Caco-2 (cell line): ENCODE measurements around the gene MTERF4. TPM values are rescaled to one million over a fixed set of nuclear protein-coding genes. Genes with fewer than 3 reads are reported as not detected.

Source experiments
- Bru-seq: library from RNA; stranded (reverse); fragments of 400-500 nt; gene quantifications from one replicate; lab custom pipeline; 2021; lab: Mats Ljungman, UMichigan
- BruChase-seq, 2 experiments: library from RNA; stranded (reverse); fragments of 400-500 nt; gene quantifications; one replicate each; lab custom pipeline; 2021; lab: Mats Ljungman, UMichigan
- BruUV-seq: library from RNA; stranded (reverse); fragments of 400-500 nt; replicated peaks from 2 replicates; lab custom pipeline; 2021; lab: Mats Ljungman, UMichigan
- CTCF ChIA-PET: fragments of 300-600 bp; sonication (Branson Sonifier 250); formaldehyde crosslinking; loops from one replicate; lab custom pipeline; 2022; ENCODE audit warnings: antibody characterized with exemption; lab: Charles Lee
- POLR2A ChIA-PET: fragments of 300-600 bp; sonication (Branson Sonifier 250); formaldehyde crosslinking; loops from one replicate; lab custom pipeline; 2022; ENCODE audit warnings: antibody characterized with exemption; lab: Charles Lee
- DNase-seq, 2 experiments: peaks; one replicate each; pipeline versions ENCODE4 v3.0.0 to v3.0.0-alpha.2; 2020 to 2022
- H3K27me3 ChIP-seq: replicated peaks from 2 replicates; pipeline ENCODE4 v1.6.0; 2011; ENCODE audit warnings: low read length; ENCODE audit not compliant: control insufficient read depth, insufficient read depth
- H3K36me3 ChIP-seq: 2 replicates; pipeline ENCODE4 v1.5.1; 2011; ENCODE audit warnings: low read length; ENCODE audit not compliant: control insufficient read depth, insufficient read depth
- H3K4me1 ChIP-seq: fragments of 250-450 bp; sonication (Bioruptor Pico); 2 replicates; pipeline ENCODE4 v1.5.1; 2020; ENCODE audit warnings: mild to moderate bottlenecking
- H3K4me3 ChIP-seq: 2 replicates; pipeline ENCODE4 v1.5.1; 2011; ENCODE audit warnings: low read depth, mild to moderate bottlenecking, control low read depth, low read length
- H3K9me3 ChIP-seq: fragments of 250-450 bp; sonication (Bioruptor Pico); 2 replicates; pipeline ENCODE4 v1.5.1; 2020; ENCODE audit warnings: mild to moderate bottlenecking, moderate library complexity
- H3K27ac Mint-ChIP-seq: one replicate; pipeline ENCODE4 v1.8.0; 2022; ENCODE audit warnings: mixed read lengths; ENCODE audit not compliant: unreplicated experiment
- H3K27me3 Mint-ChIP-seq: one replicate; pipeline ENCODE4 v1.8.0; 2022; ENCODE audit warnings: mixed read lengths; ENCODE audit not compliant: insufficient read depth, unreplicated experiment
- H3K36me3 Mint-ChIP-seq: one replicate; pipeline ENCODE4 v1.8.0; 2022; ENCODE audit warnings: mild to moderate bottlenecking, mixed read lengths; ENCODE audit not compliant: insufficient read depth, unreplicated experiment
- H3K4me1 Mint-ChIP-seq: one replicate; pipeline ENCODE4 v1.8.0; 2022; ENCODE audit warnings: low read depth, mixed read lengths; ENCODE audit not compliant: unreplicated experiment
- H3K4me3 Mint-ChIP-seq: one replicate; pipeline ENCODE4 v1.8.0; 2022; ENCODE audit warnings: mild to moderate bottlenecking, moderate library complexity, mixed read lengths; ENCODE audit not compliant: unreplicated experiment
- H3K9me3 Mint-ChIP-seq: one replicate; pipeline ENCODE4 v1.8.0; 2022; ENCODE audit warnings: mixed read lengths; ENCODE audit not compliant: unreplicated experiment
- CTCF ChIP-seq, 2 experiments: fragments of 200-600 bp in 1 of 2; IDR thresholded peaks; 1 replicate in 1 of 2; 2 replicates in 1 of 2; pipeline versions ENCODE4 v1.5.1 to v1.8.0; 2011 to 2022; ENCODE audit warnings: antibody characterized with exemption in 1 of 2, control low read depth in 1 of 2, inconsistent platforms in 1 of 2, low read depth in 1 of 2, low read length in 1 of 2, mild to moderate bottlenecking in 1 of 2, moderate library complexity in 1 of 2; ENCODE audit not compliant: insufficient read depth in 1 of 2, severe bottlenecking in 1 of 2, unreplicated experiment in 1 of 2
- intact Hi-C: fragments of 100-400 bp; cut with micrococcal nuclease; formaldehyde crosslinking; loops from one replicate; pipeline ENCODE4 v1.10.0; 2022; ENCODE audit not compliant: unreplicated experiment
- long read RNA-seq: library from polyadenylated mRNA; stranded (forward); transcript quantifications from one replicate; pipeline ENCODE4 v2.0.0, GENCODE V29; 2022
- total RNA-seq: library from RNA; stranded (reverse); gene quantifications from 2 replicates; pipeline ENCODE4 v1.2.3, GENCODE V29; 2022

MTERF4 gene
- total RNA-seq (19.6 and 22.2 TPM in 2 replicates), Bru-seq, nascent RNA (percentile 78 among the genes with signal in this experiment), BruChase-seq, experiment 1, labeled RNA remaining after a 2-hour chase (percentile 80 among the genes with signal in this experiment), BruChase-seq, experiment 2, labeled RNA remaining after a 6-hour chase (percentile 71 among the genes with signal in this experiment)
- long read RNA-seq, transcript MTERF4-202 (4 exons, 1,637 nt), result major isoform, 13 of 26 reads
- long read RNA-seq, partial matches to known transcripts, result 3 of 26 reads
- long read RNA-seq, other reads (novel, unspliced or antisense), result 7 of 26 reads

- Mint-ChIP-seq H3K4me1 (no peaks in the 10 kb centered on the region), H3K27me3 (no peaks in the 10 kb centered on the region), H3K9me3 (no peaks in the 10 kb centered on the region), H3K27ac (peak within 1 kb of the TSS; percentile 89), H3K4me3 (peak within 1 kb of the TSS; percentile 84), H3K36me3 (peaks cover 7% of the 10 kb centered on the region)
- Histone ChIP-seq H3K27me3 (no peaks in the 10 kb centered on the region), H3K4me1 (no peaks in the 10 kb centered on the region), H3K36me3 (no peaks in the 10 kb centered on the region), H3K4me3 (peak within 1 kb of the TSS; percentile 84), H3K9me3 (no peaks in the 10 kb centered on the region)
- POLR2A ChIA-PET, result interaction anchor here (0.8 kb wide), 3 partner anchors 9 to 47 kb away, joined by 3 to 5 read pairs (median 4); partner anchors contain the start of gene PASK
- no peak for TF ChIP-seq CTCF (IDR thresholded peaks at IDR 0.05; ENCODE audit: insufficient read depth in 1 of 2, low read depth in 1 of 2, low read length in 1 of 2, severe bottlenecking in 1 of 2, unreplicated experiment in 1 of 2)
- intact Hi-C loops, result no loop called here
- TSS peak; percentile 89 for BruUV-seq
- CTCF ChIA-PET, result no interaction called here
- DNase-seq, result peak; percentile 85 to 88
These were observed at the start of gene MTERF4 for GRCh38 chr2:241102239-241102803. TSS of gene MTERF4 (minus strand) at chr2:241102287. CDS start at chr2:241102273, 14 bp downstream.

- Mint-ChIP-seq H3K36me3 (peaks cover 8% of the 10 kb centered on the region), H3K27ac (peak overlapping the region; percentile 87), H3K9me3 (no peaks in the 10 kb centered on the region), H3K4me3 (peak overlapping the region; percentile 84), H3K27me3 (no peaks in the 10 kb centered on the region), H3K4me1 (peaks cover 16% of the 10 kb centered on the region)
- Histone ChIP-seq H3K4me3 (peak overlapping the region; percentile 53), H3K4me1 (0 out of 2 replicates have a peak, but pooled peaks cover 3% of the 10 kb centered on the region), H3K27me3 (no peaks in the 10 kb centered on the region), H3K36me3 (no peaks in the 10 kb centered on the region), H3K9me3 (no peaks in the 10 kb centered on the region)
- ChIA-PET CTCF (no interaction called here), POLR2A (interaction anchor here (0.6 to 0.7 kb wide), 2 partner anchors 24 to 161 kb away, joined by 3 to 7 read pairs; no protein-coding TSS in a partner anchor)
- no peak for DNase-seq
- TSS peak; percentile 26 for BruUV-seq
- TF ChIP-seq CTCF (IDR thresholded peaks at IDR 0.05; ENCODE audit: insufficient read depth in 1 of 2, low read depth in 1 of 2, low read length in 1 of 2, severe bottlenecking in 1 of 2, unreplicated experiment in 1 of 2), result no peak
- intact Hi-C loops, result no loop called here
These were observed 48.8 kb upstream of the MTERF4 start for GRCh38 chr2:241150660-241151530.
